ENCODE results near the gene PPIL6. TPM values are rescaled to one million over a fixed set of nuclear protein-coding genes. Genes with fewer than 3 reads are reported as not detected.

PPIL6 gene
- total and polyA plus RNA-seq, 2 donors from 2014 or later: 6.0 to 8.4 TPM

DNA sequence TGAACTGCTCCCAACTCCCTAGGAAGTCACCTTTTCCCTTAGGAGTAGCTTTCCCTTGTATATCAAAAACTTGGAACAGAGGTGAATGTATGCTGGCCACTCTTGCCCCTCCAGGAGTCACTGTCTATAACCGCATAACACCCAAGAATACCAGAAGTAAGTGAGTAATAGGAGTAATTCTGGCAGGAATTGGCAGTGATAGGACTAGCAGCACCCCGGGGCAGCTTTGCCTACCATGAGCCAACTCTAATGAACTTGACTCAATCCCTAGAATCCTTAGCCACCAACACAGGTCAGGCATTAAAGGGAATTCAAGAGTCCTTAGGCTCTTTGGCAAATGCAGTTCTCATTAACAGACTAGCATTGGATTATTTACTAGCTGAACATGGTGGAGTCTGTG is 29.4 kb downstream of the PPIL6 start:
- DNase-seq (no peak), FAIRE-seq (no peak)
- intact Hi-C loops (cut with DNase I): no loop called here
- Histone ChIP-seq H3K9me3 (ENCODE audit: control insufficient read depth in 2 of 3, insufficient read depth in 1 of 3, low read length in 3 of 3) (no peaks in the 10 kb centered on the region), H3K4me3 (ENCODE audit: low read length in 3 of 3) (no peak overlapping the region), H3K4me1 (ENCODE audit: control insufficient read depth in 2 of 3, insufficient read depth in 2 of 3, low read depth in 1 of 3, low read length in 3 of 3) (no peaks in the 10 kb centered on the region), H3K9ac (ENCODE audit: low read length in 3 of 3) (no peak overlapping the region), H3K27ac (ENCODE audit: low read depth in 2 of 2, low read length in 2 of 2) (no peak overlapping the region), H3K36me3 (ENCODE audit: control insufficient read depth in 2 of 3, insufficient read depth in 3 of 3, low read length in 3 of 3) (no peaks in the 10 kb centered on the region), H3K27me3 (ENCODE audit: control insufficient read depth, insufficient read depth, low read length) (no peaks in the 10 kb centered on the region)
- TF ChIP-seq, protein P1, sequence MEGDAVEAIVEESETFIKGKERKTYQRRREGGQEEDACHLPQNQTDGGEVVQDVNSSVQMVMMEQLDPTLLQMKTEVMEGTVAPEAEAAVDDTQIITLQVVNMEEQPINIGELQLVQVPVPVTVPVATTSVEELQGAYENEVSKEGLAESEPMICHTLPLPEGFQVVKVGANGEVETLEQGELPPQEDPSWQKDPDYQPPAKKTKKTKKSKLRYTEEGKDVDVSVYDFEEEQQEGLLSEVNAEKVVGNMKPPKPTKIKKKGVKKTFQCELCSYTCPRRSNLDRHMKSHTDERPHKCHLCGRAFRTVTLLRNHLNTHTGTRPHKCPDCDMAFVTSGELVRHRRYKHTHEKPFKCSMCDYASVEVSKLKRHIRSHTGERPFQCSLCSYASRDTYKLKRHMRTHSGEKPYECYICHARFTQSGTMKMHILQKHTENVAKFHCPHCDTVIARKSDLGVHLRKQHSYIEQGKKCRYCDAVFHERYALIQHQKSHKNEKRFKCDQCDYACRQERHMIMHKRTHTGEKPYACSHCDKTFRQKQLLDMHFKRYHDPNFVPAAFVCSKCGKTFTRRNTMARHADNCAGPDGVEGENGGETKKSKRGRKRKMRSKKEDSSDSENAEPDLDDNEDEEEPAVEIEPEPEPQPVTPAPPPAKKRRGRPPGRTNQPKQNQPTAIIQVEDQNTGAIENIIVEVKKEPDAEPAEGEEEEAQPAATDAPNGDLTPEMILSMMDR (IDR thresholded peaks at IDR 0.05; ENCODE audit: borderline replicate concordance, extremely low read depth, insufficient read depth): no peak

- Histone ChIP-seq H3K4me3 (ENCODE audit: low read length in 3 of 3) (no peak overlapping the region), H3K9me3 (ENCODE audit: control insufficient read depth in 2 of 3, insufficient read depth in 1 of 3, low read length in 3 of 3) (no peaks in the 10 kb centered on the region), H3K36me3 (ENCODE audit: control insufficient read depth in 2 of 3, insufficient read depth in 3 of 3, low read length in 3 of 3) (no peaks in the 10 kb centered on the region), H3K27me3 (ENCODE audit: control insufficient read depth, insufficient read depth, low read length) (no peaks in the 10 kb centered on the region), H3K9ac (ENCODE audit: low read length in 3 of 3) (no peak overlapping the region), H3K4me1 (ENCODE audit: control insufficient read depth in 2 of 3, insufficient read depth in 2 of 3, low read depth in 1 of 3, low read length in 3 of 3) (no peaks in the 10 kb centered on the region), H3K27ac (ENCODE audit: low read depth in 2 of 2, low read length in 2 of 2) (no peak overlapping the region)
- DNase-seq: no peak
- FAIRE-seq: no peak
- intact Hi-C loops (cut with DNase I): no loop called here
- TF ChIP-seq, protein P1 (IDR thresholded peaks at IDR 0.05; ENCODE audit: borderline replicate concordance, extremely low read depth, insufficient read depth): no peak
Observed at GRCh38 chr6:109406196-109406595, 34.2 kb downstream of the PPIL6 start.

DNA sequence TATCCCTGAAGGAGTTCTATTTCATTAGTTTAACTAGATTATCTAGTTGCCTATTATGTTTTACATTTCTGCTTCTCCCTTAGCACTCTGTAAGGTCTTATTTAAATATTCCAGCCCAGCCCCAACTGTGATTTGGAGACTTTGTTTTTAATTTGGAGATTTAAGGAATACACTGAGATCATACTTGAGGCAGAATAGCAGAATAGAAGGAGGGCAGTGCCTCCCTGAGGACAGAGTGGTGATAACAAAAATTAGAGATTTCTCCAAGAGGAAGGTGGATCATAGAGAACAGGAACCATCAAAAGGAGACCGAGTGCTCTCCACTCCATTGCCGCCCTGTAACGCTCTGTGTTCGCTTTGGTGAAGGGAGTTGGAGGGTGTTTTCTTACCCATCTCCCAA is 43.4 kb downstream of the PPIL6 start:
- H3K27ac ChIP-seq (ENCODE audit: low read depth in 2 of 2, low read length in 2 of 2): no peak overlapping the region
- no peaks in the 10 kb centered on the region for H3K9me3 ChIP-seq (ENCODE audit: control insufficient read depth in 2 of 3, insufficient read depth in 1 of 3, low read length in 3 of 3)
- intact Hi-C loops (cut with DNase I): no loop called here
- FAIRE-seq (no peak), DNase-seq (no peak)
- no peak overlapping the region for H3K9ac ChIP-seq (ENCODE audit: low read length in 3 of 3)
- H3K36me3 ChIP-seq (ENCODE audit: control insufficient read depth in 2 of 3, insufficient read depth in 3 of 3, low read length in 3 of 3): no peaks in the 10 kb centered on the region
- H3K4me1 ChIP-seq (ENCODE audit: control insufficient read depth in 2 of 3, insufficient read depth in 2 of 3, low read depth in 1 of 3, low read length in 3 of 3): no peaks in the 10 kb centered on the region
- H3K4me3 ChIP-seq (ENCODE audit: low read length in 3 of 3): no peak overlapping the region
- no peaks in the 10 kb centered on the region for H3K27me3 ChIP-seq (ENCODE audit: control insufficient read depth, insufficient read depth, low read length)
- TF ChIP-seq, protein P1 (IDR thresholded peaks at IDR 0.05; ENCODE audit: borderline replicate concordance, extremely low read depth, insufficient read depth): no peak

GRCh38 chr6:109396046-109396718 is 44.2 kb downstream of the PPIL6 start:
- Histone ChIP-seq H3K9ac (ENCODE audit: low read length in 3 of 3) (no peak overlapping the region), H3K4me3 (ENCODE audit: low read length in 3 of 3) (no peak overlapping the region), H3K4me1 (ENCODE audit: control insufficient read depth in 2 of 3, insufficient read depth in 2 of 3, low read depth in 1 of 3, low read length in 3 of 3) (no peaks in the 10 kb centered on the region), H3K9me3 (ENCODE audit: control insufficient read depth in 2 of 3, insufficient read depth in 1 of 3, low read length in 3 of 3) (no peaks in the 10 kb centered on the region), H3K27ac (ENCODE audit: low read depth in 2 of 2, low read length in 2 of 2) (no peak overlapping the region), H3K27me3 (ENCODE audit: control insufficient read depth, insufficient read depth, low read length) (no peaks in the 10 kb centered on the region), H3K36me3 (ENCODE audit: control insufficient read depth in 2 of 3, insufficient read depth in 3 of 3, low read length in 3 of 3) (no peaks in the 10 kb centered on the region)
- intact Hi-C loops (cut with DNase I): no loop called here
- no peak for FAIRE-seq
- DNase-seq: no peak
- TF ChIP-seq, protein P1 (IDR thresholded peaks at IDR 0.05; ENCODE audit: borderline replicate concordance, extremely low read depth, insufficient read depth): no peak

All from kidney (tissue), 14 donors.